ENCODE measurements around the gene HIVEP1. TPM values are rescaled to one million over a fixed set of nuclear protein-coding genes. Genes with fewer than 3 reads are reported as not detected.
A peak's percentile ranks its signal among the peaks of the same experiment; 100 is the strongest.

HIVEP1 gene
- total RNA-seq, 1 donor from 2014 or later, result 37.1 TPM

DNA sequence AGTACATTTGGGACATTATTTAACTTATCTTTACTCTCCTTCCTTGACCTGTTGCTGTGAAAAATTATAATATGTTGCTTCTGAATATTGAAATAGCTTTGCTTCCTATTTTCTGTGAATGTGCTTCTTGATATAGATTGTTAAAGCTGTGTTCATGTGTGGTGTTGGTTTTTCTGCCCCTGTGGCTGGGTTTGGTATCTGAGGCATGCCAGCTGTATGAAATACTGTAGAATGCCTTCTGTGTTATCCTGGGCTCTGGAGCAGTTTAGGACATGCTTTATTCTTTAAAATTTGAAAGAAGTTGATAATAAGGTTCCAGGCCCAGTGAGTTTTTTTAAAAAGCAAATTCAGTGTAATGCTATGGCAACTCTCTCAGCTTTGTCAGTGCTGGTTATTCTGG lies 71.7 kb downstream of the HIVEP1 start:
- TF ChIP-seq, protein P1, sequence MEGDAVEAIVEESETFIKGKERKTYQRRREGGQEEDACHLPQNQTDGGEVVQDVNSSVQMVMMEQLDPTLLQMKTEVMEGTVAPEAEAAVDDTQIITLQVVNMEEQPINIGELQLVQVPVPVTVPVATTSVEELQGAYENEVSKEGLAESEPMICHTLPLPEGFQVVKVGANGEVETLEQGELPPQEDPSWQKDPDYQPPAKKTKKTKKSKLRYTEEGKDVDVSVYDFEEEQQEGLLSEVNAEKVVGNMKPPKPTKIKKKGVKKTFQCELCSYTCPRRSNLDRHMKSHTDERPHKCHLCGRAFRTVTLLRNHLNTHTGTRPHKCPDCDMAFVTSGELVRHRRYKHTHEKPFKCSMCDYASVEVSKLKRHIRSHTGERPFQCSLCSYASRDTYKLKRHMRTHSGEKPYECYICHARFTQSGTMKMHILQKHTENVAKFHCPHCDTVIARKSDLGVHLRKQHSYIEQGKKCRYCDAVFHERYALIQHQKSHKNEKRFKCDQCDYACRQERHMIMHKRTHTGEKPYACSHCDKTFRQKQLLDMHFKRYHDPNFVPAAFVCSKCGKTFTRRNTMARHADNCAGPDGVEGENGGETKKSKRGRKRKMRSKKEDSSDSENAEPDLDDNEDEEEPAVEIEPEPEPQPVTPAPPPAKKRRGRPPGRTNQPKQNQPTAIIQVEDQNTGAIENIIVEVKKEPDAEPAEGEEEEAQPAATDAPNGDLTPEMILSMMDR (IDR thresholded peaks at IDR 0.05; ENCODE audit: partially characterized antibody, unreplicated experiment), result no peak
- H3K27ac Mint-ChIP-seq (ENCODE audit: unreplicated experiment), result no peak overlapping the region
- no peak overlapping the region for H3K4me3 Mint-ChIP-seq (ENCODE audit: unreplicated experiment)
- DNase-seq, result no peak
- peaks cover 2% of the 10 kb centered on the region for H3K9me3 Mint-ChIP-seq (ENCODE audit: unreplicated experiment)
- peaks cover 12% of the 10 kb centered on the region for H3K4me1 Mint-ChIP-seq (ENCODE audit: low read depth, unreplicated experiment)
- no peaks in the 10 kb centered on the region for H3K36me3 Mint-ChIP-seq (ENCODE audit: unreplicated experiment)
- H3K27me3 Mint-ChIP-seq (ENCODE audit: unreplicated experiment), result no peaks in the 10 kb centered on the region

DNA sequence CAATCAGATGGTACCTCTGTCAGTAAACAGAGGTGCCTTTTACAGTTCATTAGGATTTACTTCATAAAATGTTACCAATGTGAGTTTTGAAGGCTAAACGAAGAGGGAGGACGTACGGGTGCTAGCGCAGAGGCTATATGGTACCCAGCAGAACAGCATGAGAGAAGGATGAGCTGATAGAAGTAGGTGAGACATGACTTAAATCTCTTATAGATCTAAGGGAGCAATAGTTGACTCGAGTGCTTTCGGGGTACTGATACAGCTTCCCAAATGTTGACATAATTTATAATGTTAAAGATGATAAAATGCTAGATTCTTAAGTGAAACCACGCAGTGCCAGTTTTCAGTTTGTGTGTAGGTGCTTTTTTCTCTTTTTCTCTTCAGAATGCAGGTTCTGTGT lies 72.6 kb downstream of the HIVEP1 start:
- no peak for DNase-seq
- no peak overlapping the region for H3K4me3 Mint-ChIP-seq (ENCODE audit: unreplicated experiment)
- H3K9me3 Mint-ChIP-seq (ENCODE audit: unreplicated experiment), result peaks cover 2% of the 10 kb centered on the region
- no peaks in the 10 kb centered on the region for H3K27me3 Mint-ChIP-seq (ENCODE audit: unreplicated experiment)
- H3K4me1 Mint-ChIP-seq (ENCODE audit: low read depth, unreplicated experiment), result peaks cover 12% of the 10 kb centered on the region
- H3K36me3 Mint-ChIP-seq (ENCODE audit: unreplicated experiment), result no peaks in the 10 kb centered on the region
- peak overlapping the region; percentile 30 for H3K27ac Mint-ChIP-seq (ENCODE audit: unreplicated experiment)
- TF ChIP-seq, protein P1 (IDR thresholded peaks at IDR 0.05; ENCODE audit: partially characterized antibody, unreplicated experiment), result no peak

- Mint-ChIP-seq H3K27me3 (ENCODE audit: unreplicated experiment) (no peaks in the 10 kb centered on the region), H3K9me3 (ENCODE audit: unreplicated experiment) (no peaks in the 10 kb centered on the region), H3K27ac (ENCODE audit: unreplicated experiment) (no peak overlapping the region), H3K36me3 (ENCODE audit: unreplicated experiment) (no peaks in the 10 kb centered on the region), H3K4me3 (ENCODE audit: unreplicated experiment) (no peak overlapping the region), H3K4me1 (ENCODE audit: low read depth, unreplicated experiment) (peaks cover 10% of the 10 kb centered on the region)
- TF ChIP-seq, protein P1 (IDR thresholded peaks at IDR 0.05; ENCODE audit: partially characterized antibody, unreplicated experiment), result no peak
- no peak for DNase-seq
Measured at GRCh38 chr6:12088531-12088930, 76.4 kb downstream of the HIVEP1 start.

GRCh38 chr6:12090714-12091113 lies 78.6 kb downstream of the HIVEP1 start:
- TF ChIP-seq, protein P1 (IDR thresholded peaks at IDR 0.05; ENCODE audit: partially characterized antibody, unreplicated experiment), result no peak
- Mint-ChIP-seq H3K36me3 (ENCODE audit: unreplicated experiment) (no peaks in the 10 kb centered on the region), H3K27ac (ENCODE audit: unreplicated experiment) (no peak overlapping the region), H3K27me3 (ENCODE audit: unreplicated experiment) (no peaks in the 10 kb centered on the region), H3K4me3 (ENCODE audit: unreplicated experiment) (no peak overlapping the region), H3K4me1 (ENCODE audit: low read depth, unreplicated experiment) (peaks cover 5% of the 10 kb centered on the region), H3K9me3 (ENCODE audit: unreplicated experiment) (no peaks in the 10 kb centered on the region)
- no peak for DNase-seq

DNA sequence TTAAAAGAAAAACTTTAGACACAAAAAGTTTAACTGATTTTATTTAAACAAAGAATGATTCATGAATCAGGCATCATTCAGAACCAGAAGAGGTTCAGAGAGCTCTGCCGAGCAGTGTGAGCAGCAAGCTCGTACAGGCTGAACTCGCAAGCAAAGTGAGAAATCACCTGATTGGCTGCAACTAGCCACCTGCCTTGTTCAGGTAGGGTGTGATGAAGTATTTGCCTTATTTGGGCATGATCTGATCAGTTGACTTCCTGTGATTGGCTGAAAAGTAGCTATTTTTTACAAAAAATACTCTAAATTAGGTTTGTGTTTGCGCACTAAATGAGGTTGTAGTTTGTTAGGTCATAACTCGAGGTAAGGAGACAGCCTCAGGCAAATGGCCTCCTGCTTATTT lies 80.7 kb downstream of the HIVEP1 start:
- H3K4me3 Mint-ChIP-seq (ENCODE audit: unreplicated experiment), result no peak overlapping the region
- H3K27me3 Mint-ChIP-seq (ENCODE audit: unreplicated experiment), result no peaks in the 10 kb centered on the region
- no peaks in the 10 kb centered on the region for H3K9me3 Mint-ChIP-seq (ENCODE audit: unreplicated experiment)
- no peaks in the 10 kb centered on the region for H3K36me3 Mint-ChIP-seq (ENCODE audit: unreplicated experiment)
- H3K27ac Mint-ChIP-seq (ENCODE audit: unreplicated experiment), result no peak overlapping the region
- no peak for DNase-seq
- peaks cover 9% of the 10 kb centered on the region for H3K4me1 Mint-ChIP-seq (ENCODE audit: low read depth, unreplicated experiment)
- TF ChIP-seq, protein P1 (IDR thresholded peaks at IDR 0.05; ENCODE audit: partially characterized antibody, unreplicated experiment), result no peak
